ENCODE results near the gene CACNB2. TPM values are rescaled to one million over a fixed set of nuclear protein-coding genes. Genes with fewer than 3 reads are reported as not detected.

The CACNB2 gene
- total RNA-seq, 1 donor from 2014 or later = 0.96 TPM

GRCh38 chr10:18290651-18291313 is 150.6 kb downstream of the CACNB2 start:
- Histone ChIP-seq H3K27ac (no peak overlapping the region), H3K36me3 (no peaks in the 10 kb centered on the region), H3K4me3 (no peak overlapping the region), H3K27me3 (no peaks in the 10 kb centered on the region), H3K9me3 (no peaks in the 10 kb centered on the region), H3K4me1 (no peaks in the 10 kb centered on the region)
- DNase-seq (ENCODE audit: low spot score in 2 of 2) = no peak
- intact Hi-C loops (cut with DNase I) = no loop called here
- no peak for TF ChIP-seq CTCF (IDR thresholded peaks at IDR 0.05)

DNA sequence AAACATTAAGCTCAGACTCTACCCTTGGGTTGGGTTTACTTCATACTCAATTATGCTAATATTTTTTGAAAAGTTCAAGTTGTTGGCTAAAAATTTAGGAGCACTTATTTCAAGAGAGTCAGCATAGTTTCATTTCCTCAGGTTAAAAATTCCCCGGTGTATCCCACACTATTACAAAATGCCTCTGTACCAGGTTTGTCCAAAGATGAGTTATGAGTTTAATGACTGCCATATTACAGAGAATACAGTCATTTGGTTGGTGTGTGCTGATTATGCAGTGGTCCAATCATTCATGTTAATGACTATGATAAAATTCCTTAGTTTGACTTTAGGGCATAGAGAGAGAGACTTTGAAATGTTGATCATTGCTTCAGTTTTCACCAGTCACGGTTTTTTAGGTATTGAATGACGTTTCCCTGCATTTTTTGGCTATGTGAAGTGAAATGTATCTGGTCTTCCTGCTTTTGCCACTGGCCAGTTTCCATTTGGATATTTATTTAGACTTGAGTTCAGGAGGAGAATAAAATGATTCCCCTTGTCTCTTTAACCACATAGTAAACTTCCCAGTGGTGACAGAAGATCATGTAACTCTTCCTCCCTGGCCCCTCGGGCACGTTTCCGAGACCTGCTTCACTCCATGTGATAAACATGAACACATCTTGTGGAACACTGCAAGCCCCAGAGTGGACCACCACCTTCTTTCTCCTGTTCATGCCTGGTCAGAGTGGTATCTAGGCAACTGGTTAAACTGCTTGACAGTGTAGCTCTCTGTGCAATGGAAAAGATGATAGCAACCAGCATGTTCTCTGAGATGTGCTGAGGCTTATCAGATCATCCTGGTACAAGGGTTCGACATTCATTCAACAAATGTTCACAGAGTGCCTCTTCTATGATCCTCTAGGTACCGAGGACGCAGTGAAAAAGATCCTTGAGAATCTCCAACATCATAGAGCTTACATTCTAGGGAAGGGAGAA is 153.6 kb downstream of the CACNB2 start:
- no peaks in the 10 kb centered on the region for H3K9me3 ChIP-seq
- H3K36me3 ChIP-seq = no peaks in the 10 kb centered on the region
- intact Hi-C loops (cut with DNase I) = no loop called here
- no peak for DNase-seq (ENCODE audit: low spot score in 2 of 2)
- no peaks in the 10 kb centered on the region for H3K4me1 ChIP-seq
- no peak for TF ChIP-seq CTCF (IDR thresholded peaks at IDR 0.05)
- H3K27me3 ChIP-seq = no peaks in the 10 kb centered on the region
- no peak overlapping the region for H3K4me3 ChIP-seq
- H3K27ac ChIP-seq = no peak overlapping the region

- Histone ChIP-seq H3K27ac (no peak overlapping the region), H3K4me1 (no peaks in the 10 kb centered on the region), H3K27me3 (no peaks in the 10 kb centered on the region), H3K9me3 (no peaks in the 10 kb centered on the region), H3K36me3 (no peaks in the 10 kb centered on the region), H3K4me3 (no peak overlapping the region)
- DNase-seq (ENCODE audit: low spot score in 2 of 2) = no peak
- intact Hi-C loops (cut with DNase I) = no loop called here
- TF ChIP-seq CTCF (IDR thresholded peaks at IDR 0.05) = no peak
Measured at GRCh38 chr10:18294633-18295032, 154.4 kb downstream of the CACNB2 start.

DNA sequence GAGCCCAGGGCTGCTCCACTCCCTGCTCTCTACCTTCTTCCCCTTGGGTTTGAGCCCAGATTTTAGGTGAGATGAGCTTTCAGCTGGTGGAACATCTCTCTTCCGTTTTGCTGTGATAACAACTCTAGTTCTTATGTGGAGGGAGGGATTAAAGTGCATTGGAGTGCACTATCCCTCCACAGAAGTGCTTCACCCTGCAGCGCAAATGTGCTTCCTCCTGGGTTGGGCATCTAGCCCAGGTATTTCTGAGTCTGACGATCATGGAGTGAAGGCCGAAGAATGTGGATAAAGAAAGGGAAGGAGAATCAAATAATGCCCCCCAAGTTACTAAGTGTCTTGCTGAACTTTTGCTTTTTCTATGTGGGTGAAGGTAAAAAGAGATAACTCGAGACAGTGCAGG is 157.4 kb downstream of the CACNB2 start:
- no peaks in the 10 kb centered on the region for H3K36me3 ChIP-seq
- H3K4me1 ChIP-seq = no peaks in the 10 kb centered on the region
- DNase-seq (ENCODE audit: low spot score in 2 of 2) = no peak
- no peaks in the 10 kb centered on the region for H3K9me3 ChIP-seq
- H3K27ac ChIP-seq = no peak overlapping the region
- H3K27me3 ChIP-seq = no peaks in the 10 kb centered on the region
- intact Hi-C loops (cut with DNase I) = no loop called here
- no peak for TF ChIP-seq CTCF (IDR thresholded peaks at IDR 0.05)
- H3K4me3 ChIP-seq = no peak overlapping the region

GRCh38 chr10:18298256-18298655 is 158.0 kb downstream of the CACNB2 start:
- Histone ChIP-seq H3K4me1 (no peaks in the 10 kb centered on the region), H3K36me3 (no peaks in the 10 kb centered on the region), H3K27me3 (no peaks in the 10 kb centered on the region), H3K9me3 (no peaks in the 10 kb centered on the region), H3K27ac (no peak overlapping the region), H3K4me3 (no peak overlapping the region)
- intact Hi-C loops (cut with DNase I) = no loop called here
- no peak for TF ChIP-seq CTCF (IDR thresholded peaks at IDR 0.05)
- no peak for DNase-seq (ENCODE audit: low spot score in 2 of 2)

All from ascending aorta (tissue), 2 donors.